CD4-positive, CD25-positive, alpha-beta regulatory T cell (primary cell): ENCODE data around the gene GPR137. TPM values are rescaled to one million over a fixed set of nuclear protein-coding genes. Genes with fewer than 3 reads are reported as not detected.

Experiments used
- ATAC-seq, 2 donors: fragments of 150-1000 bp; cut with Tn5 transposase; one replicate each; pipeline ENCODE4 v1.10.0; 2021; ENCODE audit warnings: low read depth in 2 of 2, moderate number of reproducible peaks in 2 of 2, moderate library complexity in 1 of 2
- DNase-seq, 3 donors: peaks; one replicate each; pipeline versions ENCODE4 v3.0.0 to v3.0.0-alpha.2; 2012 to 2022; ENCODE audit warnings: mixed read lengths in 1 of 3
- H3K27ac ChIP-seq: one replicate; pipeline ENCODE4 v1.7.0; 2013; ENCODE audit warnings: mild to moderate bottlenecking, low read length; ENCODE audit not compliant: insufficient read depth, poor library complexity, severe bottlenecking
- H3K27me3 ChIP-seq: one replicate; pipeline ENCODE4 v1.7.0; 2013; ENCODE audit warnings: low read length; ENCODE audit not compliant: control insufficient read depth, insufficient read depth
- H3K36me3 ChIP-seq: one replicate; pipeline ENCODE4 v1.7.0; 2013; ENCODE audit warnings: mild to moderate bottlenecking, low read length, moderate library complexity; ENCODE audit not compliant: control insufficient read depth, insufficient read depth
- H3K4me1 ChIP-seq: 2 replicates; pipeline ENCODE4 v1.7.0; 2013; ENCODE audit warnings: mild to moderate bottlenecking, low read length; ENCODE audit not compliant: insufficient read depth, control insufficient read depth, poor library complexity, severe bottlenecking
- H3K4me3 ChIP-seq: one replicate; pipeline ENCODE4 v1.7.0; 2013; ENCODE audit warnings: low read depth, mild to moderate bottlenecking, low read length, moderate library complexity
- H3K9me3 ChIP-seq, 2 experiments: 1 replicate in 1 of 2; 2 replicates in 1 of 2; pipeline ENCODE4 v1.7.0; 2013; ENCODE audit warnings: low read length in 2 of 2, mild to moderate bottlenecking in 1 of 2, moderate library complexity in 1 of 2; ENCODE audit not compliant: control insufficient read depth in 2 of 2
- H3K27ac Mint-ChIP-seq, 3 donors: one replicate each; pipeline ENCODE4 v1.8.0; 2020 to 2022; ENCODE audit warnings: mild to moderate bottlenecking in 3 of 3, mixed read lengths in 3 of 3, moderate library complexity in 2 of 3
- H3K27me3 Mint-ChIP-seq: one replicate; pipeline ENCODE4 v1.8.0; 2022; ENCODE audit warnings: mild to moderate bottlenecking, mixed read lengths
- H3K36me3 Mint-ChIP-seq: one replicate; pipeline ENCODE4 v1.8.0; 2020; ENCODE audit warnings: mixed read lengths
- H3K4me1 Mint-ChIP-seq, 4 donors: one replicate each; pipeline ENCODE4 v1.8.0; 2020 to 2022; ENCODE audit warnings: mixed read lengths in 4 of 4, mild to moderate bottlenecking in 1 of 4
- H3K4me3 Mint-ChIP-seq, 4 donors: one replicate each; pipeline ENCODE4 v1.8.0; 2020 to 2022; ENCODE audit warnings: mild to moderate bottlenecking in 4 of 4, mixed read lengths in 4 of 4, moderate library complexity in 3 of 4
- H3K9me3 Mint-ChIP-seq, 7 donors: one replicate each; pipeline ENCODE4 v1.8.0; 2020 to 2022; ENCODE audit warnings: mixed read lengths in 7 of 7, mild to moderate bottlenecking in 3 of 7, moderate library complexity in 2 of 7
- polyA plus RNA-seq, 4 donors: library from polyadenylated mRNA; unstranded; fragments of 300-500 nt; fragmentation: Illumina TruSeq; gene quantifications; one replicate each; pipeline ENCODE4 v1.2.3, GENCODE V29; 2021
- total RNA-seq: library from RNA; stranded (reverse); gene quantifications from one replicate; pipeline ENCODE4 v1.2.3, GENCODE V29; 2022

The GPR137 gene
- total RNA-seq = 26.0 TPM
- polyA plus RNA-seq = 1 to 10 TPM; 4.1 to 8.1 (median 5.8) TPM

- peak within 1 kb of the TSS; percentile 90 to 97 (median 92) for H3K4me3 Mint-ChIP-seq
- peaks cover 10% of the 10 kb centered on the region for H3K27me3 Mint-ChIP-seq
- Histone ChIP-seq H3K9me3 (no peaks in the 10 kb centered on the region), H3K36me3 (no peaks in the 10 kb centered on the region), H3K4me3 (peak within 1 kb of the TSS; percentile 86), H3K4me1 (peaks cover 20% of the 10 kb centered on the region), H3K27ac (peak within 1 kb of the TSS; percentile 100), H3K27me3 (no peaks in the 10 kb centered on the region)
- H3K36me3 Mint-ChIP-seq = peaks cover 7% of the 10 kb centered on the region
- H3K9me3 Mint-ChIP-seq = no peaks in the 10 kb centered on the region
- peak; percentile 86 to 96 (median 90) for DNase-seq
- peaks cover 0 to 28% (median 12%) of the 10 kb centered on the region in 4 donors for H3K4me1 Mint-ChIP-seq
- peak within 1 kb of the TSS; percentile 74 to 96 (median 94) for H3K27ac Mint-ChIP-seq
- peak; percentile 66 to 68 for ATAC-seq
These were observed at the start of gene GPR137 for GRCh38 chr11:64284962-64285884. TSS of gene GPR137 (plus strand) at chr11:64285848. CDS start at chr11:64286525, 677 bp downstream.

GRCh38 chr11:64237484-64237951 lies 48.1 kb upstream of the GPR137 start:
- ATAC-seq (no peak), DNase-seq (no peak)
- H3K36me3 Mint-ChIP-seq = no peaks in the 10 kb centered on the region
- no peaks in the 10 kb centered on the region for H3K9me3 Mint-ChIP-seq
- H3K27me3 Mint-ChIP-seq = no peaks in the 10 kb centered on the region
- peaks cover 35% of the 10 kb centered on the region for H3K4me1 ChIP-seq
- no peaks in the 10 kb centered on the region for H3K36me3 ChIP-seq
- H3K4me3 ChIP-seq = no peak overlapping the region
- H3K27ac Mint-ChIP-seq = peak overlapping the region in 1 of 3 donors; percentile 65
- H3K27me3 ChIP-seq = no peaks in the 10 kb centered on the region
- H3K27ac ChIP-seq = no peak overlapping the region
- H3K4me3 Mint-ChIP-seq = peak overlapping the region in 2 of 4 donors; percentile 38 to 83
- peaks cover 0 to 42% (median 18%) of the 10 kb centered on the region in 4 donors for H3K4me1 Mint-ChIP-seq
- H3K9me3 ChIP-seq = no peaks in the 10 kb centered on the region

GRCh38 chr11:64238076-64238475 lies 47.6 kb upstream of the GPR137 start:
- Histone ChIP-seq H3K27ac (no peak overlapping the region), H3K4me1 (peaks cover 39% of the 10 kb centered on the region), H3K36me3 (no peaks in the 10 kb centered on the region), H3K4me3 (no peak overlapping the region), H3K9me3 (no peaks in the 10 kb centered on the region), H3K27me3 (no peaks in the 10 kb centered on the region)
- peaks cover 0 to 42% (median 17%) of the 10 kb centered on the region in 4 donors for H3K4me1 Mint-ChIP-seq
- peak overlapping the region in 3 of 4 donors; percentile 38 to 87 (median 83) for H3K4me3 Mint-ChIP-seq
- DNase-seq (no peak), ATAC-seq (no peak)
- no peaks in the 10 kb centered on the region for H3K9me3 Mint-ChIP-seq
- H3K27ac Mint-ChIP-seq = peak overlapping the region in 2 of 3 donors; percentile 17 to 86
- no peaks in the 10 kb centered on the region for H3K27me3 Mint-ChIP-seq
- H3K36me3 Mint-ChIP-seq = no peaks in the 10 kb centered on the region

- Mint-ChIP-seq H3K36me3 (no peaks in the 10 kb centered on the region), H3K27ac (peak overlapping the region; percentile 48 to 86 (median 71)), H3K4me3 (peak overlapping the region in 3 of 4 donors; percentile 36 to 87 (median 83)), H3K4me1 (peaks cover 0 to 45% (median 23%) of the 10 kb centered on the region in 4 donors), H3K9me3 (no peaks in the 10 kb centered on the region), H3K27me3 (no peaks in the 10 kb centered on the region)
- peaks cover 35% of the 10 kb centered on the region for H3K4me1 ChIP-seq
- peaks cover 4% of the 10 kb centered on the region for H3K36me3 ChIP-seq
- no peak overlapping the region for H3K27ac ChIP-seq
- H3K27me3 ChIP-seq = no peaks in the 10 kb centered on the region
- DNase-seq (no peak), ATAC-seq (no peak)
- no peak overlapping the region for H3K4me3 ChIP-seq
- no peaks in the 10 kb centered on the region for H3K9me3 ChIP-seq
These were observed 46.6 kb upstream of the GPR137 start for GRCh38 chr11:64238999-64239398.

- Mint-ChIP-seq H3K4me1 (peaks cover 0 to 48% (median 23%) of the 10 kb centered on the region in 4 donors), H3K9me3 (no peaks in the 10 kb centered on the region), H3K4me3 (peak overlapping the region; percentile 87 to 98 (median 94)), H3K27ac (peak overlapping the region; percentile 93 to 99 (median 98)), H3K36me3 (no peaks in the 10 kb centered on the region), H3K27me3 (no peaks in the 10 kb centered on the region)
- Histone ChIP-seq H3K4me3 (peak overlapping the region; percentile 59), H3K27me3 (no peaks in the 10 kb centered on the region), H3K4me1 (peaks cover 41% of the 10 kb centered on the region), H3K36me3 (peaks cover 4% of the 10 kb centered on the region), H3K27ac (peak overlapping the region; percentile 100), H3K9me3 (no peaks in the 10 kb centered on the region)
- DNase-seq (no peak), ATAC-seq (no peak)
These were observed 45.8 kb upstream of the GPR137 start for GRCh38 chr11:64239662-64240434.

GRCh38 chr11:64240435-64241240 lies 45.0 kb upstream of the GPR137 start, which contains the start of gene FKBP2:
TSS of gene FKBP2 (plus strand) at chr11:64241095. CDS start at chr11:64242388, 1,293 bp downstream.
- H3K9me3 ChIP-seq = no peaks in the 10 kb centered on the region
- no peaks in the 10 kb centered on the region for H3K27me3 ChIP-seq
- ATAC-seq = peak; percentile 64 to 66
- H3K27ac ChIP-seq = peak within 1 kb of the TSS; percentile 100
- peaks cover 42% of the 10 kb centered on the region for H3K4me1 ChIP-seq
- Mint-ChIP-seq H3K36me3 (no peaks in the 10 kb centered on the region), H3K27me3 (no peaks in the 10 kb centered on the region), H3K27ac (peak within 1 kb of the TSS; percentile 93 to 99 (median 98)), H3K4me3 (peak within 1 kb of the TSS; percentile 87 to 98 (median 94)), H3K9me3 (no peaks in the 10 kb centered on the region), H3K4me1 (peaks cover 0 to 49% (median 19%) of the 10 kb centered on the region in 4 donors)
- H3K36me3 ChIP-seq = peaks cover 4% of the 10 kb centered on the region
- H3K4me3 ChIP-seq = peak within 1 kb of the TSS; percentile 59
- peak; percentile 97 to 99 (median 98) for DNase-seq

- Mint-ChIP-seq H3K36me3 (no peaks in the 10 kb centered on the region), H3K27me3 (no peaks in the 10 kb centered on the region), H3K9me3 (no peaks in the 10 kb centered on the region), H3K4me1 (peaks cover 0 to 53% (median 20%) of the 10 kb centered on the region in 4 donors), H3K27ac (peak overlapping the region; percentile 93 to 99 (median 98)), H3K4me3 (peak overlapping the region; percentile 87 to 98 (median 94))
- Histone ChIP-seq H3K36me3 (peaks cover 4% of the 10 kb centered on the region), H3K4me1 (peaks cover 45% of the 10 kb centered on the region), H3K27me3 (no peaks in the 10 kb centered on the region), H3K27ac (peak overlapping the region; percentile 100), H3K4me3 (no peak overlapping the region), H3K9me3 (no peaks in the 10 kb centered on the region)
- peak; percentile 78 to 84 for ATAC-seq
- DNase-seq = peak in 2 of 3 donors; percentile 99 to 100
These were observed 44.5 kb upstream of the GPR137 start for GRCh38 chr11:64241241-64241490.
